ENCODE measurements around the gene SLC24A1. TPM values are rescaled to one million over a fixed set of nuclear protein-coding genes. Genes with fewer than 3 reads are reported as not detected.

Gene SLC24A1
- total RNA-seq, 3 donors from 2014 or later: 9.5 to 12.3 (median 10.7) TPM

- no peak overlapping the region for H3K4me3 ChIP-seq
- intact Hi-C loops (cut with DNase I; ENCODE audit: low total_unique reads): no loop called here
- H3K4me1 ChIP-seq: no peaks in the 10 kb centered on the region
- H3K36me3 ChIP-seq: no peaks in the 10 kb centered on the region
- no peak for DNase-seq (ENCODE audit: low spot score in 2 of 2)
- H3K27me3 ChIP-seq: no peaks in the 10 kb centered on the region
- no peak overlapping the region for H3K27ac ChIP-seq
- TF ChIP-seq POLR2A (IDR thresholded peaks at IDR 0.05) (no peak), CTCF (IDR thresholded peaks at IDR 0.05) (no peak), POLR2AphosphoS5 (IDR thresholded peaks at IDR 0.05) (no peak)
- H3K9me3 ChIP-seq: no peaks in the 10 kb centered on the region
Observed at GRCh38 chr15:65603559-65603958, 18.2 kb upstream of the SLC24A1 start.

- DNase-seq (ENCODE audit: low spot score in 2 of 2): peak; percentile 94 to 98
- Histone ChIP-seq H3K27me3 (no peaks in the 10 kb centered on the region), H3K9me3 (no peaks in the 10 kb centered on the region), H3K4me1 (peaks cover 0 to 4% of the 10 kb centered on the region in 2 donors), H3K4me3 (peak within 1 kb of the TSS; percentile 77 to 90 (median 79)), H3K27ac (peak within 1 kb of the TSS; percentile 97 to 98), H3K36me3 (no peaks in the 10 kb centered on the region)
- intact Hi-C loops (cut with DNase I; ENCODE audit: low total_unique reads): no loop called here
- TF ChIP-seq POLR2A (IDR thresholded peaks at IDR 0.05): peak; percentile 68
- TF ChIP-seq POLR2AphosphoS5 (IDR thresholded peaks at IDR 0.05): peak; percentile 93 to 95 (median 94)
- TF ChIP-seq CTCF (IDR thresholded peaks at IDR 0.05): peak in 2 of 3 donors; percentile 33 to 52
Observed at GRCh38 chr15:65610871-65611718, 10.6 kb upstream of the SLC24A1 start, which contains the start of gene INTS14. TSS of gene INTS14 (minus strand) at chr15:65611131. CDS start at chr15:65607380, 3,751 bp downstream.

- no peak for TF ChIP-seq CTCF (IDR thresholded peaks at IDR 0.05)
- no peak for TF ChIP-seq POLR2AphosphoS5 (IDR thresholded peaks at IDR 0.05)
- no peak for TF ChIP-seq POLR2A (IDR thresholded peaks at IDR 0.05)
- peaks cover 0 to 4% of the 10 kb centered on the region in 2 donors for H3K4me1 ChIP-seq
- no peaks in the 10 kb centered on the region for H3K27me3 ChIP-seq
- H3K4me3 ChIP-seq: peak overlapping the region; percentile 77 to 90 (median 79)
- H3K9me3 ChIP-seq: no peaks in the 10 kb centered on the region
- DNase-seq (ENCODE audit: low spot score in 2 of 2): no peak
- peak overlapping the region; percentile 97 to 98 for H3K27ac ChIP-seq
- no peaks in the 10 kb centered on the region for H3K36me3 ChIP-seq
- intact Hi-C loops (cut with DNase I; ENCODE audit: low total_unique reads): no loop called here
Observed at GRCh38 chr15:65611888-65612615, 9.7 kb upstream of the SLC24A1 start.

- Histone ChIP-seq H3K4me3 (no peak overlapping the region), H3K4me1 (peaks cover 0 to 4% of the 10 kb centered on the region in 2 donors), H3K9me3 (no peaks in the 10 kb centered on the region), H3K27ac (peak overlapping the region; percentile 97 to 98), H3K27me3 (no peaks in the 10 kb centered on the region), H3K36me3 (no peaks in the 10 kb centered on the region)
- TF ChIP-seq CTCF (IDR thresholded peaks at IDR 0.05): no peak
- TF ChIP-seq POLR2A (IDR thresholded peaks at IDR 0.05): no peak
- TF ChIP-seq POLR2AphosphoS5 (IDR thresholded peaks at IDR 0.05): no peak
- no peak for DNase-seq (ENCODE audit: low spot score in 2 of 2)
- intact Hi-C loops (cut with DNase I; ENCODE audit: low total_unique reads): no loop called here
Observed at GRCh38 chr15:65612616-65612946, 9.2 kb upstream of the SLC24A1 start.

Data from breast epithelium (tissue), 4 donors.